Omental fat pad (tissue), 4 donors: ENCODE results near the gene ASXL3. TPM values are rescaled to one million over a fixed set of nuclear protein-coding genes. Genes with fewer than 3 reads are reported as not detected.

Source experiments
- ATAC-seq: fragments of 150-250 bp; one replicate; pipeline ENCODE4 v1.9.1; 2016; ENCODE audit warnings: mild to moderate bottlenecking, moderate library complexity; ENCODE audit not compliant: low FRiP score
- DNase-seq: peaks from one replicate; pipeline ENCODE4 v3.0.0-alpha.2; 2019; ENCODE audit warnings: low spot score
- total RNA-seq, 4 donors: library from RNA; depleted of rRNA; stranded (reverse); fragments of >200 nt; gene quantifications; one replicate each; pipeline ENCODE4 v1.1.0, GENCODE V29; 2016
- TF ChIP-seq, protein P1 (sequence below), 3 donors: fragments of 450-650 bp; IDR thresholded peaks; one replicate each; pipeline ENCODE4 v1.5.1; 2016 to 2017; ENCODE audit warnings: antibody characterized with exemption in 3 of 3, mild to moderate bottlenecking in 3 of 3, moderate library complexity in 2 of 3

ASXL3 gene
- total RNA-seq, 4 donors from 2014 or later: 0.36 to 5.4 (median 0.70) TPM

DNA sequence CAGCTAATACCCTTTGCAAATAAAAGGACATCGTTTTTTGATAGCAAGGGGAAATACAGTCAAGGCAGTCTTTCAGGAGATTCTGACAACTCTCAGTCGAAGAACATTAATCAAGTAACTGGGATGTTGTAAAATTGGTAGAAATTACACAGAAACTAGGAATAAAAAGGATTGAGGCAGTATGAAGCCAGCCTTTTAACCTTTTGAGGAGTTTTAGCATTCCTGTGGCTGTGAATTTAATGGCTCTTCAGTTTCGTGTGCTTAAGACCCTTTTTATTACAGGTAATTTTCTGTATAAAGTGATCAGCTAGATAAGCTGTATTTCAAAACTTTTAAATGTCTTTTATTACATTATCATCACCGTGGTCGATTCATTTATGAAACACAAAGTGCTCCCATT lies 91.6 kb downstream of the ASXL3 start:
- ATAC-seq (no peak), DNase-seq (no peak)
- TF ChIP-seq, protein P1, sequence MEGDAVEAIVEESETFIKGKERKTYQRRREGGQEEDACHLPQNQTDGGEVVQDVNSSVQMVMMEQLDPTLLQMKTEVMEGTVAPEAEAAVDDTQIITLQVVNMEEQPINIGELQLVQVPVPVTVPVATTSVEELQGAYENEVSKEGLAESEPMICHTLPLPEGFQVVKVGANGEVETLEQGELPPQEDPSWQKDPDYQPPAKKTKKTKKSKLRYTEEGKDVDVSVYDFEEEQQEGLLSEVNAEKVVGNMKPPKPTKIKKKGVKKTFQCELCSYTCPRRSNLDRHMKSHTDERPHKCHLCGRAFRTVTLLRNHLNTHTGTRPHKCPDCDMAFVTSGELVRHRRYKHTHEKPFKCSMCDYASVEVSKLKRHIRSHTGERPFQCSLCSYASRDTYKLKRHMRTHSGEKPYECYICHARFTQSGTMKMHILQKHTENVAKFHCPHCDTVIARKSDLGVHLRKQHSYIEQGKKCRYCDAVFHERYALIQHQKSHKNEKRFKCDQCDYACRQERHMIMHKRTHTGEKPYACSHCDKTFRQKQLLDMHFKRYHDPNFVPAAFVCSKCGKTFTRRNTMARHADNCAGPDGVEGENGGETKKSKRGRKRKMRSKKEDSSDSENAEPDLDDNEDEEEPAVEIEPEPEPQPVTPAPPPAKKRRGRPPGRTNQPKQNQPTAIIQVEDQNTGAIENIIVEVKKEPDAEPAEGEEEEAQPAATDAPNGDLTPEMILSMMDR (IDR thresholded peaks at IDR 0.05): no peak

DNA sequence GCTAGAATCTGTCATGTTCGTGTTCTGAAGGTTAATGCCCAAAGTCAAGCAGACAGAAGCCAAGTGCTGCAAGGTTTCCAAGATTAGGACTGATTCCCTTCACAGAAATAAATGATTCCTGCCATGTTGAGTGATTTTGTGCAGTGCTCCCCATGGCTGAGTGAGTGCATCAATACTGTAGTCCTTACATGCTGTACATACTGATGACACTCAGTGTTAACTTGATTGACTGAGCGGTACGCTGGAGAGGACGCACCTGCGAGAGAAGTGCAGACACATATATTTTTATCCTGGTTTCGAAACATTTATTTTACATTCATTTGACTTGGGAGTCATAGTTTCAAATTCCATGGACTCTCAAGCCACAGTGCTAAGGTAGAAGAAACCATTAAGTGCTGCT lies 92.0 kb downstream of the ASXL3 start:
- ATAC-seq (no peak), DNase-seq (no peak)

DNA sequence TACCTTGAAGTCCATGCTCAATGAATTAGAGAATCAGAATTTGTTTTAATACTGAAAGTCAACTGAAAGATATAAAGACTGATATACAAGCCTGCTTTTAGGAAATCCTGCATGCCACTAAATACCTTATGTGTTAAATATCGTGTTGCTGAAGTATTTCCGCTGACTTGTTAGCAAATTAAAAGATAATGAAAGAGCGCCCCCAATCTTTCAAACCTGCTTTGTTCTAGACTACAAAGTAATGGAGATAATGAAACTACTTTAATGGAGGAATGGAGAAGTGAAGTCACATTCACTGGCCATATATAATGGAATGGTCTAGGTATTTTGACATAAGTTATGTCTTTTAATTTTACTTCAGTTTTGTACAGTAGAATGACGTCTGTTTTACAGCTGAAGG lies 95.7 kb downstream of the ASXL3 start:
- DNase-seq: no peak
- ATAC-seq: no peak
- TF ChIP-seq, protein P1 (IDR thresholded peaks at IDR 0.05): no peak

More for the DNA sequence above, 92.0 kb downstream of the ASXL3 start:
- TF ChIP-seq, protein P1 (IDR thresholded peaks at IDR 0.05): no peak

DNA sequence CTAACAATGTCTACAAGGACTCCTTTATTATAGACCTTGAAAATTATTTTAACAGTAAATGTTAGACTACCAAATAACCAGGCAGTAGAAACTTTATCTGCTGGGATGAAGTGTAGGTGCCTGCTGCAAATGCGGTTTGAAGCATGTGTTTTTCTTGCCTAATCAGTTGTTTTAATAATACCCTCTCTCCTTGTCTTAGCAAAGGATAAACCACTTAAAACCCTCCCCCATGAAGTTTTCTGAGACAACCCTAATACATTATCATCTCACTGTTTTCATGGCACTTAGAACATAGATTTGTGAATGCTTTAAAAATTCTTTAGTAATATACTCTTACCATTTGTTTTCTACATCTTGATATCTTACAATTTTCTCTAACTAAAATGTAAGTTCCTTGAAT lies 98.6 kb downstream of the ASXL3 start:
- TF ChIP-seq, protein P1 (IDR thresholded peaks at IDR 0.05): no peak
- no peak for DNase-seq
- ATAC-seq: no peak

DNA sequence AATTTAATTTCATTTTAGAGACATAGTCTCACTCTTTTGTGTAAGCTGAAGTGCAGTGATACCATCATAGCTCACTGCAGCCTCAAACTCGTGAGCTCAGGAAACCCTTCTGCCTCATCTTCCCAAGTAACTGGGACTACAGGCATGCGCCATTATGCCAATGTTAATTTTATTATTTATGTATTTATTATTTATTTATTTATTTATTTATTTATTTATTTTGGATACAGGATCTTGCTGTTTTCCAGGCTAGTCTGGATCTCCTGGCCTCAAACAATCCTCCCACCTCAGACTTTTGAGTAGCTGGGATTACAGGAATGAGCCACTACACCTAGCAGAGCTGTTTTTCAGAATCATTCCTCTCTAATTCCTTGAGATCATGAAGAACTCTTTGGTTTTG lies 99.9 kb downstream of the ASXL3 start:
- TF ChIP-seq, protein P1 (IDR thresholded peaks at IDR 0.05): no peak
- ATAC-seq: no peak
- no peak for DNase-seq

DNA sequence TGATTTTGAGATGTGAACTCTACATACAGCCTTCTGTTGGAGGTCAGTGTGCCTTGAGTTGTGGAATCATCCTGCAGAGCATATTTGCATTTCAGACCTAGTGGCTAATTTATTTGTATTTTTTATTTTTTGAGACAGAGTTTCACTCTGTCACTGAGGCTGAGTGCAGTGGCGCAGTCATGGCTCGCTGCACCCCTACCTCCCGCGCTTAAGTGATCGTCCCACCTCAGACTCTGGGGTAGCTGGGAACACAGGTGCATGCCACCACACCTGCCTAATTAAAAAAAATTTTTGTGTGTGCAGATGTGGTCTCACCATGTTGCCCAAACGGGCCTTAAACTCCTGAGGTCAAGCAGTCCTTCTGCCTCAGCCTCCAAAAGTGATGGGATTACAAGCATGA lies 104.4 kb downstream of the ASXL3 start:
- DNase-seq: no peak
- TF ChIP-seq, protein P1 (IDR thresholded peaks at IDR 0.05): no peak
- ATAC-seq: no peak

DNA sequence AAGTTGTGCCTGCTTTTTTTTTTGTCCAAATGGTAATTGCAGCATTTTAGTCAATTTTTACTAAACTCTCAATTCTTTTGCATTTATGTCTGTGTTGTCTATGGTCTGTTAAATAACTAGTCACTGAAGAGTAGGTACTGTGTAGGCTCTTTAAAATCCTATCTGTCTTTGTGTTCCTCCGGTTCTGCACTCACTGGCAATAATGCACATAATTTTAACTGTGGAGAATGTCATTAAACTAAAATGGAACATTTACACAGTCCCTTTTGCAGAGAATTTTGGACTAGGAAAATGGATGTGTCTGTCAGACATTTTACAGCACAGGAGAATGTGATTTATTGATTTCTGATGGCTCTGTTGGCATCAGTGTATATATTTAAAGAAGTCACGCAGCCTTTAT lies 116.6 kb downstream of the ASXL3 start:
- TF ChIP-seq, protein P1 (IDR thresholded peaks at IDR 0.05): no peak

More for the DNA sequence above, 116.6 kb downstream of the ASXL3 start:
- no peak for ATAC-seq
- DNase-seq: no peak
